PFSK-1 (cell line): ENCODE data around the gene CACNG4.
A peak's percentile ranks its signal among the peaks of the same experiment; 100 is the strongest.

ENCODE experiments used
- FOXP2 ChIP-seq: optimal IDR thresholded peaks from 2 replicates; pipeline ENCODE3; 2011; ENCODE audit warnings: borderline replicate concordance, control low read depth, inconsistent platforms; ENCODE audit not compliant: insufficient read depth; ENCODE audit errors: extremely low read length, extremely low read depth
- POLR2AphosphoS5 ChIP-seq: IDR thresholded peaks from 2 replicates; pipeline ENCODE4 v1.6.1; 2012; ENCODE audit warnings: low read depth, mild to moderate bottlenecking, control low read depth, low read length, moderate library complexity
- REST ChIP-seq, 2 experiments: IDR thresholded peaks; 2 replicates each; pipeline versions ENCODE4 v1.6.1 to v1.8.0; 2011 to 2012; ENCODE audit warnings: low read depth in 2 of 2, low read length in 2 of 2, control low read depth in 1 of 2, inconsistent platforms in 1 of 2, mild to moderate bottlenecking in 1 of 2, moderate library complexity in 1 of 2; ENCODE audit not compliant: insufficient read depth in 1 of 2
- SIN3A ChIP-seq: IDR thresholded peaks from 2 replicates; pipeline ENCODE4 v1.6.1; 2012; ENCODE audit warnings: mild to moderate bottlenecking, low read length, moderate library complexity, borderline replicate concordance; ENCODE audit not compliant: insufficient read depth
- TAF1 ChIP-seq: IDR thresholded peaks from 2 replicates; pipeline ENCODE4 v1.6.1; 2012; ENCODE audit warnings: low read length, control low read depth, borderline replicate concordance; ENCODE audit not compliant: insufficient read depth

The CACNG4 gene

DNA sequence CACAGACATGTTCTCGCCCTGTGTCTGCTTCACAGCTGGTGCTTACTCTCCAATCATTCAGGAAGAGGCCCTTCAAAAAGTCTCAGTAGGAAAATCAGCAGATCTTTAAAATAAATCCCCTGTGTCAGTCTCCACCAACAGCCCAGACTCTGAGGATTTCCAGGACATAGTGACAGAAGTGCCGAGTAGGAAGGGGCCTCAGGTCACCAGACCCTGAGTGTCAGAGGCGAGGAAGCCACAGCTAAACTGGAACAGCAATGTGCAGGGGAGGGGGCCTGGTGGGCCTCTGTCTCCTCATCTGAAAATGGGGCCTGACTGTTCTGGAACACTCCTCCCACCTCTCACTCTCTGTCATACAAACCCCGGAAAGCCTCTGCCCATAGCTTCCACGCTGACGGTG lies 6.3 kb downstream of the CACNG4 start:
- no peak for TF ChIP-seq FOXP2

DNA sequence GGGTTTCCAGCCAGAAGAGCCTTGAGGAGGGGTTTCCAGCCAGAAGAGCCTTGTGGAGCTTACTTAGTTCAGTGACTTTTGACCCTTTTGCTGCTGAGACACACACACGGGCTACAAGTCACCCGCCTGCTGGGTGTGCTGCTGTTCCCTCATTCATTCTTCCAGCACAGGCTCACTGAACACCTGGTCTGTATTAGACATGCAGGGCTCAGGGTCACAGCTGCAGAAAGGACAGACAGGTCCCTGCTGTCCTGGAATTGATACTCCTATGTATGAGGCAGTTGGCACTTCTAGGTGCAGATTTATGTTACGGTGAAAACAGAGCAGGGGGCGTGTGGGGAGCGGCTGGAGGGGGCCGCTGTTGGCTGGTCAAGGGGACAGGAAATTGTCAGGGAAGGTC lies 6.8 kb downstream of the CACNG4 start:
- TF ChIP-seq SIN3A (no peak), FOXP2 (no peak), POLR2AphosphoS5 (no peak)

GRCh38 chr17:66971730-66972441 lies 7.4 kb downstream of the CACNG4 start:
- TF ChIP-seq REST (IDR thresholded peaks at IDR 0.05; ENCODE audit: insufficient read depth in 1 of 2, low read depth in 2 of 2, low read length in 2 of 2) (peak; percentile 50 to 74; a peak in 3 of 4 replicates), SIN3A (no peak)

DNA sequence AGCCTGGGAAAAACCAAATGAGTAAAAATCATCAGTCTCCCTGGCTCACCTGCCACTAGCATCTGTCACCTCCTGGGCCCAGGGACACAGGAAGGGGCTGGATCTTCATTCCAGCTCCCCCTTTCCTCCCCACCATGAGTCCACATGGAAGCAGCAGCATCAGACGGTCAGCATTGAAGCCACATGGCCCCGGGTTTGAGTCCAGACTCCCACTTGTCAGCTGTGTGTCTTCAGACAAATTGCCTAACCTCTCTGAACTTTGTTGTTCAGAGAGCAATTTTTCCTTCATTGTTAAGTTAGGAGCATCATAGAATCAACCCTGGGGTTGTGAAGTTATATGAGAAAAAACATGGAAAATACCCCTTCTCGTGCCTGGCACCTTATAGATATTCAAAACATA lies 10.7 kb downstream of the CACNG4 start:
- TF ChIP-seq POLR2AphosphoS5 (no peak), REST (IDR thresholded peaks at IDR 0.05; ENCODE audit: insufficient read depth in 1 of 2, low read depth in 2 of 2, low read length in 2 of 2) (no peak), SIN3A (no peak), TAF1 (no peak), FOXP2 (no peak)

DNA sequence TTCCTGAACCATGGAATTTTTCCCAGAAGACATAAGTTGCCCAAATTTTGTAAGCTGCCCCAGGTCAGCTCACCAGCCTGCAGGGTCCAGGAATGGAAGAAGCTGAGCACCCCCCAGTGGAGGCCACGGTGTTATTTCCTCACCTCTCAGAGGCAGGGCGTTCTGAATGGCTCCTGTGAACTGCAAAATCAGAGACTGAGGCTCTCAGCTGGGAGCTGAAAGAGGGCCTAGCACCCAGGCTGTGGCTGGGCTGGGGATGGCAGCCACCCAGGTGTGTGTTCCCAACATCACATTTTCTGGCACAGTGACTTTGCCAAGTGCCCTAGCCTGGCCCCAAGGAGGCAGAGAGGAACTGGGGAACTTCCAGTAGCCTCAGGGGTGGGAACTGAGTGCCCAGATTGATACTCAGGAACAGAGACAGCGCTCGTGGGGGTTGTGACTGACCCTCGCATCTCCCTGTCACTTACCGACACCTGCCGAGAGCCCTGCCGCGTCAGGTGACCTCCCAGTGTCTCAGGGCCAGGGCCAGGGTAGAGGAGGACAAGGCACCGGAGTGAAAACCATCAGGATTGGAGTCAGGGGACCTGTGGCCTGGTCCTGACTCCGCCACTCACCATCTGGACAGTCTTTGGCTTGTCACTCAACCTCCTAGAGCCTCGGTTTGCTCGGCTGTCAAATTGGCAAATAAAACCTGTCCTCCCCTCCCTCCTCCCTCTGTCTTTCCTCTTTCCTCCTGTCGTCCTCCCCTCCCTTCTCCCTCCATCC lies 11.3 kb downstream of the CACNG4 start:
- TF ChIP-seq REST (IDR thresholded peaks at IDR 0.05; ENCODE audit: insufficient read depth in 1 of 2, low read depth in 2 of 2, low read length in 2 of 2) (no peak), SIN3A (no peak), POLR2AphosphoS5 (no peak), TAF1 (no peak), FOXP2 (no peak)

DNA sequence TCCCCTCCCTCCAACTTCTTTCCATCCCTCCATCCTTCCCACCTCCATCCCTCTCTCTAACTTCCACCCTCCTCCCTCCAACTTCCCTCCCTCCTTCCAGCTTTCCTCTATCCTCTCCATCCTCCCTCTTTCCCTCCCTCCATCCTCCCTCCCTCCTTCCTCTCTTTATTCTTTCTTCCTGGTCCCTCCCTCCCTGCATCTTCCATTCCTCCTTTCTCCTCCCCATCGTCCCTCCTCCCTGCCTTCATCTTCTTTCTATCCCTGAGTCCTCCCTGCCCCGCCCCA lies 11.8 kb downstream of the CACNG4 start:
- no peak for TF ChIP-seq FOXP2
- no peak for TF ChIP-seq TAF1
- TF ChIP-seq POLR2AphosphoS5: no peak
- TF ChIP-seq REST (IDR thresholded peaks at IDR 0.05; ENCODE audit: insufficient read depth in 1 of 2, low read depth in 2 of 2, low read length in 2 of 2): no peak
- no peak for TF ChIP-seq SIN3A
